Measurements from ENCODE around the gene PCDHA4.
"Not testable (repeated sequence)": the region's sequence is repeated elsewhere in the genome, so short reads cannot be mapped to it uniquely, and the experiment has no call there.

PCDHA4 gene

GRCh38 chr5:140821375-140822280, 14.8 kb downstream of the PCDHA4 start, which contains the start of gene PCDHA5:
TSS of gene PCDHA5 (plus strand) at chr5:140821613.
- no peak within 1 kb of the TSS for H3K4me3 ChIP-seq

GRCh38 chr5:140822281-140822629, 15.4 kb downstream of the PCDHA4 start:
- H3K27me3 ChIP-seq: peaks cover 0 to 6% of the 10 kb centered on the region in 2 donors
- H3K4me3 ChIP-seq: no peak overlapping the region
- no peak for DNase-seq
- H3K27ac ChIP-seq: no peak overlapping the region
- no peak for TF ChIP-seq CTCF (IDR thresholded peaks at IDR 0.05)
- intact Hi-C loops (cut with DNase I; ENCODE audit: low total_unique reads): no loop called here
- H3K9me3 ChIP-seq: peaks cover 0 to 42% (median 16%) of the 10 kb centered on the region in 3 donors
- no peaks in the 10 kb centered on the region for H3K4me1 ChIP-seq
- H3K36me3 ChIP-seq: no peaks in the 10 kb centered on the region

More at GRCh38 chr5:140821375-140822280, 14.8 kb downstream of the PCDHA4 start, which contains the start of gene PCDHA5:
- Histone ChIP-seq H3K4me1 (no peaks in the 10 kb centered on the region), H3K27me3 (peaks cover 0 to 6% of the 10 kb centered on the region in 2 donors), H3K27ac (no peak within 1 kb of the TSS), H3K36me3 (no peaks in the 10 kb centered on the region), H3K9me3 (peaks cover 0 to 42% (median 16%) of the 10 kb centered on the region in 3 donors)
- peak in 1 of 2 experiments; percentile 15 for TF ChIP-seq CTCF (IDR thresholded peaks at IDR 0.05)
- intact Hi-C loops (cut with DNase I; ENCODE audit: low total_unique reads): no loop called here
- no peak for DNase-seq

- DNase-seq; intact Hi-C loops (cut with DNase I; ENCODE audit: low total_unique reads); H3K36me3 ChIP-seq; H3K27ac ChIP-seq; H3K4me1 ChIP-seq; H3K4me3 ChIP-seq: not testable (repeated sequence)
- Histone ChIP-seq H3K27me3 (peaks cover 0 to 10% of the 10 kb centered on the region in 2 donors), H3K9me3 (peaks cover 0 to 44% (median 20%) of the 10 kb centered on the region in 3 donors)
These were observed 16.1 kb downstream of the PCDHA4 start for GRCh38 chr5:140822969-140823368.

- Histone ChIP-seq H3K4me1 (no peaks in the 10 kb centered on the region), H3K27me3 (peaks cover 0 to 11% of the 10 kb centered on the region in 2 donors), H3K4me3 (no peak overlapping the region), H3K9me3 (peaks cover 0 to 47% (median 25%) of the 10 kb centered on the region in 3 donors), H3K36me3 (no peaks in the 10 kb centered on the region), H3K27ac (no peak overlapping the region)
- DNase-seq: no peak
- TF ChIP-seq CTCF (IDR thresholded peaks at IDR 0.05): no peak
- intact Hi-C loops (cut with DNase I; ENCODE audit: low total_unique reads): no loop called here
These were observed 16.6 kb downstream of the PCDHA4 start for GRCh38 chr5:140823475-140823874.

DNA sequence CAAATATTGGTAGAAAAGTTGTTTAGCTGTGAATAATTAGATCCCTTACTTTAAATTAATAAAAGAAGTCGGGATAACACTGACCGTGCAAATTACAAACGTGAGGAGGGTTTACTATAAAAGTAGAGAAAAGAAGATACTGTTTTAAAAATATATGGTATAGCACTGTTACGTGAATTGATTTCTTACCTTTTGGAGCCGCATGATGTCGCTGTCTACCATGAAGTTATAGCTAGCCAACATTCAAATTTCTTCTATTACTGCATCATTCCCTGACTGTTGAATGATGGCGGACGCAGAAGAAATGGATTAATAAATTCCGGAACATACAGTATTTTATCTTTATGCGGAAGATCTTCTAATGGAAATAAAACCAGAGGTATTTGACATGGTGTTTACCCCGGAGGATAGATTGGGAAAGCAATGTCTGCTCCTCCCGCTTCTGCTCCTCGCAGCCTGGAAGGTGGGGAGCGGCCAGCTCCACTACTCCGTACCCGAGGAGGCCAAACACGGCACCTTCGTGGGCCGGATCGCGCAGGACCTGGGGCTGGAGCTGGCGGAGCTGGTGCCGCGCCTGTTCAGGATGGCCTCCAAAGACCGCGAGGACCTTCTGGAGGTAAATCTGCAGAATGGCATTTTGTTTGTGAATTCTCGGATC, 21.0 kb downstream of the PCDHA4 start, which contains the start of gene PCDHA6:
Gene PCDHA6, plus strand, starts transcription at position 257 of the 658 bp plus-strand sequence. Its CDS starts 132 bp downstream, at position 389.
- peaks cover 0 to 56% (median 37%) of the 10 kb centered on the region in 3 donors for H3K9me3 ChIP-seq
- H3K27me3 ChIP-seq: peaks cover 0 to 11% of the 10 kb centered on the region in 2 donors
- no peak within 1 kb of the TSS for H3K27ac ChIP-seq
- no peaks in the 10 kb centered on the region for H3K36me3 ChIP-seq
- no peak for DNase-seq
- no peaks in the 10 kb centered on the region for H3K4me1 ChIP-seq
- H3K4me3 ChIP-seq: peak within 1 kb of the TSS in 1 of 2 donors; percentile 15
- TF ChIP-seq CTCF (IDR thresholded peaks at IDR 0.05): no peak
- intact Hi-C loops (cut with DNase I; ENCODE audit: low total_unique reads): no loop called here

DNA sequence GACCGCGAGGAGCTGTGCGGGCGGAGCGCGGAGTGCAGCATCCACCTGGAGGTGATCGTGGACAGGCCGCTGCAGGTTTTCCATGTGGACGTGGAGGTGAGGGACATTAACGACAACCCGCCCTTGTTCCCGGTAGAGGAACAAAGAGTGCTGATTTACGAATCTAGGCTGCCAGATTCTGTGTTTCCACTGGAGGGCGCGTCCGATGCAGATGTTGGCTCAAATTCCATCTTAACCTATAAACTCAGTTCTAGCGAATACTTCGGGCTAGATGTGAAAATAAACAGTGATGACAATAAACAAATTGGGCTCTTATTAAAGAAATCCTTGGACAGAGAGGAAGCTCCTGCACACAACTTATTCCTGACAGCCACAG, 21.5 kb downstream of the PCDHA4 start:
- DNase-seq: no peak
- no peak for TF ChIP-seq CTCF (IDR thresholded peaks at IDR 0.05)
- peaks cover 0 to 10% of the 10 kb centered on the region in 2 donors for H3K27me3 ChIP-seq
- H3K9me3 ChIP-seq: peaks cover 0 to 57% (median 32%) of the 10 kb centered on the region in 3 donors
- H3K4me1 ChIP-seq: no peaks in the 10 kb centered on the region
- H3K36me3 ChIP-seq: no peaks in the 10 kb centered on the region
- H3K27ac ChIP-seq: no peak overlapping the region
- H3K4me3 ChIP-seq: no peak overlapping the region
- intact Hi-C loops (cut with DNase I; ENCODE audit: low total_unique reads): no loop called here

GRCh38 chr5:140829511-140830501, 22.9 kb downstream of the PCDHA4 start:
- H3K4me3 ChIP-seq; H3K27ac ChIP-seq; DNase-seq; H3K4me1 ChIP-seq; H3K36me3 ChIP-seq; H3K27me3 ChIP-seq; intact Hi-C loops (cut with DNase I; ENCODE audit: low total_unique reads): not testable (repeated sequence)
- peaks cover 0 to 63% (median 36%) of the 10 kb centered on the region in 3 donors for H3K9me3 ChIP-seq

All from tibial artery (tissue), 4 donors.